ES-I3 (cell line): Measurements from ENCODE around the gene TRAF5.
"Not testable (repeated sequence)": the region's sequence is repeated elsewhere in the genome, so short reads cannot be mapped to it uniquely, and the experiment has no call there.

Experiments used
- H3K36me3 ChIP-seq: 2 replicates; pipeline ENCODE4 v1.6.1; 2013; ENCODE audit warnings: mild to moderate bottlenecking, low read length, control low read depth, moderate library complexity; ENCODE audit not compliant: insufficient read depth
- H3K4me1 ChIP-seq: 2 replicates; pipeline ENCODE4 v1.6.1; 2013; ENCODE audit warnings: mild to moderate bottlenecking, control low read depth, low read length; ENCODE audit not compliant: insufficient read depth
- H3K9ac ChIP-seq: 2 replicates; pipeline ENCODE4 v1.6.1; 2013; ENCODE audit warnings: low read depth, mild to moderate bottlenecking, low read length, moderate library complexity
- H3K9me3 ChIP-seq: 2 replicates; pipeline ENCODE4 v1.6.1; 2013; ENCODE audit warnings: mild to moderate bottlenecking, low read length, moderate library complexity; ENCODE audit not compliant: control insufficient read depth, insufficient read depth

Gene TRAF5

DNA sequence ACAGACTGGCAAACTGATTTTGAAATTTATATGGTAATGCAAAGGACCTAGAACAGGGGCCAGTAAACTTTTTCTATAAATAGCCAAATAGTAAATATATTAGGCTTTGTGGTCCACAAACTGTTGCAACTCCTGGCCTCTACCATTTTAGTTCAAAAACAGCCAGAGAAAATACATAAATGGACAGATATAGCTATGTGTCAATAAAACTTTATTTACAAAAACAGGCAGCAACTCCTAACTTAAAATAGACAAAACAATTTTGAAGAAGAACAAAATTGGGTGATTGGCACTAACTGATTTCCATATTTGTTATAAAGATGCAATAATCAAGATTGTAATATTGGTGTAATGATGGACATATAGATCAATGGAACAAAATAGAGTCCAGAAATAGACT lies 6.7 kb upstream of the TRAF5 start:
- Histone ChIP-seq H3K9ac (no peak overlapping the region), H3K4me1 (no peaks in the 10 kb centered on the region)

DNA sequence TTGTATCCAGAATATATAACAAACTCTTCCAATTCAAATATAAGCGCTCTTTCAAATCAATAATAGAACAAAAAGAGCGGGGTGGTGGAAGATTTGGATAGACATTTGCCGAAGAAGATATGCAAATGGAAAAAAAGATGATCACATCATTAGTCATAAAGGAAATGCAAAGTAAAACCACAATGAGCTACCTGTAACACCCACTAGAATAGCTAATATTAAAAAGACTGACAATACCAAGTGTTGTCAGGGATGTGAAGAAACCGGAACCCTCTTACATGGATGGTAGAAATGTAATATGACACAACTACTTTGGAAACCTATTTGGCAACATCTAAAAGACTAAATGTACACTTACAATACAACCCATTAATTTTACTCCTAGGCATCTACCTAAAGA lies 5.7 kb upstream of the TRAF5 start:
- no peaks in the 10 kb centered on the region for H3K4me1 ChIP-seq
- no peaks in the 10 kb centered on the region for H3K36me3 ChIP-seq
- no peak overlapping the region for H3K9ac ChIP-seq
- no peaks in the 10 kb centered on the region for H3K9me3 ChIP-seq

More for the DNA sequence above, 6.7 kb upstream of the TRAF5 start:
- Histone ChIP-seq H3K36me3 (no peaks in the 10 kb centered on the region), H3K9me3 (no peaks in the 10 kb centered on the region)

DNA sequence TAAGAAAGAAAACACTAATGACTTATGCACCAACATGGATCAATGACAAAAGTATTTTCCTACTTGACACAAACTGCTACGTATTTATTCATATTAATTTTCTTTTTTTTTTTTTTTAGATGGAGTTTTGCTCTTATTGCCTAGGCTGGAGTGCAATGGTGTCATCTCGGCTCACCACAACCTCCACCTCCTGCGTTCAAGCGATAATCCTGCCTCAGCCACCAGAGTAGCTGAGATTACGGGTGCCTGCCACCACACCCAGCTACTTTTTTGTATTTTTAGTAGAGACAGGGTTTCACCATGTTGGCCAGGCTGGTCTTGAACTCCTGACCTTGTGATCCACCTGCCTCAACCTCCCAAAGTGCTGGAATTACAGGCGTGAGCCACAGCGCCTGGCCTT lies 5.0 kb upstream of the TRAF5 start:
- H3K9ac ChIP-seq, H3K9me3 ChIP-seq, H3K36me3 ChIP-seq, H3K4me1 ChIP-seq: not testable (repeated sequence)

DNA sequence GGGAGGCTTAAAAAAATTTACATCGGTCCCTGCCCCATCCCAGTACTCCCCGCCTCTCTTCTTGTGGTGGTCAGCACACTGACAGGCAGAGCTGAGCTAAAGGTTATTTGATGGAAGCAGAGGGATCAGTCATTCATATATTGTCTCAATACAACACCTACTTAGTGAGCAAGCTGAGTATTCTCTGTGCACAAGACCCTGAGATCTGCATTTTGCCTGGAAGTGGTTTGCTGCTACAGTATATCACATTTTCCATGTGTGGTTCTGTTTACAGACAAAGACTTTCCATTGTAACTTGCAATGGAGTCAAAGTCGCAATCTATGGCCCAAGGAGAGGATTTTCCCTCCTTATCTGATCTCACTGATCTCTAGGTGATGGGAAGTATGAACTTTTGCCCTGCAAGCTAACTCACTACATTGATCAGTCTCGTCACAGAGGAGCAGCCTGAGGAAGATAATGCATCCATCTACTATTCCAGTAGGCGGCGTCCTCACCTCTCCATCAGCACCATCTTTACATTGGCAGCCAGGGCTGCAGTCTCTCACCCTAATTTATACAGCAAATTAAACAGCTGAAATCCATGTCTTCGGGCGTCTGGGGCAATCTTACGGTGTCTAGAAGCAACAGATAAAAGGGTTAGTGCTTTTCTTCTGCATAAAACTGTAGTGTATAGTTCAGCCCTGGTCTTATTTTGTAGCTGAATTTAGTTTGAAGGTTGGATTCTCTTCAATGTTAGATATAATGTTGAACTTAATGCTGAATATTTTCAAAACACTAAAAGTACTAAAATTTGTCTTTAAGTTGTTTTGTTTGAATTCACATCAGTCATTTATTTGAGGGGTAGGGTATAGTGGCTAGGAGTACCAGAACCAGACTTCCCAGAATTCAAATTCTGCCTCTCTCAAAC lies 3.2 kb upstream of the TRAF5 start:
- Histone ChIP-seq H3K9ac (no peak overlapping the region), H3K36me3 (no peaks in the 10 kb centered on the region), H3K4me1 (no peaks in the 10 kb centered on the region), H3K9me3 (no peaks in the 10 kb centered on the region)

DNA sequence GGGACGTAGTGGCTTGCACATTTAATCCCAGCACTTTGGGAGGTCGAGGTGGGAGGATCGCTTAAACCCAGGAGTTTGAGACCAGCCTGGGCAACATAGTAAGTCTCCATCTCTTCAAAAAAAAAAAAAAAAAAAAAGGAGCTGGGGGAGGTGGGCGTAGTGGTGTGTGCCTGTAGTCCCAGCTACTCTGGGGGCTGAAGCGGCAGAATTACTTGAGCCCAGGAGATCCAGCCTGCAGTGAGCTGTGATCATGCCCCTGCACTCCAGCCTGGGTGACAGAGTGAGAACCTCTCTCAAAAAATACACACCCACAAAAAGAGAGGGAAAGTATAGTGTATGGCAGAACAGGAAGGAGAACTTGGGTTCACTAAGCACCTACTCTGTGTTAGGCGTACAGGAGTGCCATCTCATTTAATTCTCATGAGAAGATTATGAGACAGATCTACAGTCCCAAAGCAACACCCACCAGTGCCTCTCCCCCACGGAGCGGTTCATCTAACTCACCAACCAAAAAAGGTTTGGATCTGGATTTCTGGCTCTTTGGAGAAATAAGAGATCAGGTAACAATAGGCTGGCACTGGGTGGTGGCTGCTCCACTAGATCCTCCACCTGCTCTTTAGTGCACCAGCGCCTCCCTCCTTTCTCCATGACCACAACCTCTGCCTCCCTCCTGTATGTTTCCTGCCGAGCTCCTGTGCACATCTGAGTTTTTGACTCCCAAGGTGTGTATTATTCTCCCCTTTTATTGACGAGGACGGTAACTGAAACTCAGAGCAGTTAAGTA lies 1.4 kb upstream of the TRAF5 start:
- H3K4me1 ChIP-seq: peaks cover 7% of the 10 kb centered on the region; the same call in 1 of the 2 replicates

DNA sequence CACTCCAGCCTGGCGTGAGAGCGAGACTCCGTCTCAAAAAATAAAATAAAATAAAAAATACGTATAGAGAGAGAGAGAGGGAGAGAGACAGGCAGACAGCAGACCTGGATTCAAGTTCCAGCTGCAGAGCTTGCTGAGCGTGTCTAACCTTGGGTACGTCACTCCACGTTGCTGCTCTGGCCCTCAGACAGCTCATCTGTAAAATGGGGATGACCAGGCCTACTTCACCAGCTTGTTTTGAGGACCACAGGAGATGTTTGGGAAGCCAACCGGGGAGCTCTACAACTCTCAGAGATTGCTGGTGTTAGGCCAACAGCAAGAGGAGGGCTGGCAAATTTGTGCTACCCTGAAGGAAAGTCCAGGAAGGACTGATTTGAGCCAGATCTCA lies 499 bp upstream of the TRAF5 start:
- Histone ChIP-seq H3K36me3 (no peaks in the 10 kb centered on the region), H3K9me3 (no peaks in the 10 kb centered on the region), H3K9ac (peak overlapping the region; percentile 52; the same call in 1 of the 2 replicates), H3K4me1 (peaks cover 15% of the 10 kb centered on the region)

More for the DNA sequence above, 1.4 kb upstream of the TRAF5 start:
- Histone ChIP-seq H3K9me3 (no peaks in the 10 kb centered on the region), H3K36me3 (no peaks in the 10 kb centered on the region), H3K9ac (no peak overlapping the region)

DNA sequence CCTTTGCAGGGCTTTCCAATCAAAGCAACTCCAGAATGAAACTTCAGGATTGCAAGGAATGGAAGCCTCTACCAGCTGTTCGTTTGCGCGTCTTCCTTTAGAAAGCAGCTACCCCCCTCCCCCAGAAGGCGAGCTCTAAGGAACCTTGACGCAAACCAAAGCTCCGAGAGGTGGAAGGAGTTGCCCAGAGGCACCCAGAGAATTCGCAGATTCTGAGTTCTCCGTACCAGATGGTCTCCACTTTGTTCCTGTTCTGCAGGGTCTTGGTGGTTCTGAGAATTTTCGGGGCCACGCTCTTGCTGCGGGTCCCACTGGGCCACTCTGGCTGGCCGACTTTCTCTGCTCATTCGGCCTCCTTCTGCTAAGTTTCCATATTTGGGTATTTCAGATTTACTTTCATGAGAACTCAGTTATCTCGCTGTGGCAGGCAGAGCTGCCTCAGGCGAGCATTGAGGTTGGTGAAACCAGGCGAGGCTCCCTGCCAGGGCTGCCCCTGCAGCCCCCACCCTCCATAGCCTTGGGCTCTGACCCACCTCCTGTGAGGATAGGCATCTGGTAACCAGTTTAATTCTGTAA lies 801 bp downstream of the TRAF5 start:
- Histone ChIP-seq H3K9ac (peak overlapping the region; percentile 52), H3K9me3 (no peaks in the 10 kb centered on the region), H3K36me3 (no peaks in the 10 kb centered on the region), H3K4me1 (peaks cover 20% of the 10 kb centered on the region)

DNA sequence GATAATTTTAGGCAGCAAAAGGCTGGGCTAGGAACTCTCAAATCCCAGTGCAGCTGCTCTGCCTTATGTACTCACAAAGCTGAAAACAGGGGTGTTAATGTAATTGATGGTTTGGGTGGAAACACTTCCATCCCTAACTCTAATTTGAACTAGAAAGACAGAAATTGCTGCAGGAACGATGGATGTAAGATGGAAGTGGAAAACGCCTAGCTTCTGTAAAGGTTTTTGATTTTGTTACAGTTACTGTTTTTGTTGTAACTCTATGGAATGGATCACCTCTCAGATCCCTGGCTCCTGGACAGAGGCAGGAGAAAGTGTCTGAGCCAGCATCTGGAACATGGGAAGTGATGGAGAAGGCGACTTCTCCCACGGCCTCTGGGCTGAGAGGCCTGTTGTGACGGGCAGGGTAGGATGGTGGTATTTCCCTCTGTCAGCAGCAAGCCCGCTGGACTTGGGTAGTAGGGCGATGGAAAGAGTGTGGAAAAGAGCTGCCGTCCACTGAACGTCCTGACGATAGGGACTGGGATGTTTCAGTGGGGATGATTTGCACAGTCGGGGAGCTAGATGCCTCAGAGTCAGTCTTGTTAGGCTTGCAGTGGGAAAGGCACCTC lies 1.6 kb downstream of the TRAF5 start:
- H3K9ac ChIP-seq: no peak overlapping the region
- peaks cover 22% of the 10 kb centered on the region for H3K4me1 ChIP-seq

DNA sequence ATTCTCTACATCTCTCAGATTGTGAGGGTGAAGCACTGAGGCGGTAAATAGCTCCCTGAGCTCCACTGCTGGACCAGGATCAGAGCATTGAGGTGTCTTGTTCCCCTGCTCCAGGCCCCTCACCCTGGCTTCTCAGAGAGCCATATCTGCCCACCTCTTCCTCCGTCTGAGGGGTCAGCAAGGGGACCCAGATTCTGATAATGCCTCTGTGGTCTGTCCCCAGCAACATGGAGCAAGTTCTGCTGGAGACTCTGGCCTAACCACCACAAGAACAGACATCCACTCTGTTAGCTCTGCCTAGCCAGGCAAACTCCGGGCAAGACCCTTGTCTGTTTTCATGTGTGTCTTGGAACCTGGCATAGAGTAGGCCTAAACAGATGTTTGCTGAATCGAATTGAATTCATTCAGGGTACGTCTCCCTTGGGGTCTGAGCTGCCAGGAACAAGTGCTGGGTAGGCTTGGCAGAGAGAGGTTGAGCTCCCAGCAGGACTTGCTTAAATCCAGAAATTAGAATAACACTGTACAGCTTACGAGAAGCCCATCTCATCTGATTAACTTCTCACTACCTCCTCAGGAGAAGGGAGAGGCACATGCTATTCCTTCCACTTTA lies 2.3 kb downstream of the TRAF5 start:
- Histone ChIP-seq H3K4me1 (peaks cover 22% of the 10 kb centered on the region), H3K9me3 (no peaks in the 10 kb centered on the region), H3K36me3 (no peaks in the 10 kb centered on the region), H3K9ac (no peak overlapping the region)

More for the DNA sequence above, 1.6 kb downstream of the TRAF5 start:
- Histone ChIP-seq H3K36me3 (no peaks in the 10 kb centered on the region), H3K9me3 (no peaks in the 10 kb centered on the region)

DNA sequence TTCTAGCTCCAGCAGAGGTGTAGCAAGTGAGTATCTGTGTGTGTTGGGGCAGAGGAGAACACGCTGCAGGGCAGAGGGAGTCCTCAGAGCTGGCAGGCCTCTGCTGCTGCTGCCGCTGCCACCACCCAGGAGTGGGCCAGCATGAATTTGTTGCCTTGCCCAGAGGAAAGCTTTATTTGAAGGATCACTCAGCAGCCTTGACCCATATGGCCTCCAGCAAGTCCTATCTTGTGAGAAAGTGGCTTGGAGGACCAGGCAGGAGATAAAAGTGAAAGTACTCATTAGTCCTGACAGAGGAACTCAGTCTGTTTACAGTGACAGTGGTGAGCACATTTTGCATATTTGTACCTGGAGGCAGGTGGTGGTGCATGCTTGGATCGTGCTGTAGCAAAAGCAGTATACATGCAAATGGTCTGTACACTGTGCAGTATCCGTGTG lies 3.1 kb downstream of the TRAF5 start:
- no peak overlapping the region for H3K9ac ChIP-seq
- no peaks in the 10 kb centered on the region for H3K36me3 ChIP-seq
- H3K9me3 ChIP-seq: no peaks in the 10 kb centered on the region
- H3K4me1 ChIP-seq: peaks cover 22% of the 10 kb centered on the region

DNA sequence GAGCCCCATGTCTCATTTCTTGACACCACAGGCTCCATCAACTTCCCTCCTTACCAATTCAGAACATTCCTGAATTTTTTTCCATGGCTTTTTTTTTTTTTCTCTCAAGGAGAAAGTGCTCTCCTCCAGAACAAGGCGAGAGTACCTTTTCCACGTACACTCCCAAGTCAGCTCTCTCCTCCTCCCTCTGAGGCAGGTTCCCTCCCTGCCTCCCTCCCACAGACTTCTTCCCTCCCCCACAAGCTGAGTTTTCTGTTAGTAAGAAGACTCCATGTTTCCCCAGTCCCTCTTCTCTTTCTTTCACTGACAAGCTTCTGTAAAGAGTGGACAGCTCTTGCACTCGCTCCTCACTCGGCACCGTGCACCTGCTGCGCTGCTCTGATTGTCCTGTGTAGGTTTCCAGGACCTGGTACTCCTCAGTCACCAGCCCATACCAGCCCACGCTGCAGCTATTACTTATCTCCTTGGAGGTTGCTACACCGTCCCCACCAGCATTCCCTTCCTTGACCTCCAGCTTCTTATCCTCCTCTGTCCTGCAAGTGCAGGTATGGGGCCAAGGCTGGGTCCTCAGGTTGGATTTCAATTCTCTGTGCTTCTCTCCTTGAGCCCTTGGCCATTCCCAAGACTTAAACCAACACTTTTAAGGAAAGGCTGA lies 3.8 kb downstream of the TRAF5 start:
- no peaks in the 10 kb centered on the region for H3K36me3 ChIP-seq
- no peak overlapping the region for H3K9ac ChIP-seq
- peaks cover 22% of the 10 kb centered on the region for H3K4me1 ChIP-seq
- no peaks in the 10 kb centered on the region for H3K9me3 ChIP-seq

DNA sequence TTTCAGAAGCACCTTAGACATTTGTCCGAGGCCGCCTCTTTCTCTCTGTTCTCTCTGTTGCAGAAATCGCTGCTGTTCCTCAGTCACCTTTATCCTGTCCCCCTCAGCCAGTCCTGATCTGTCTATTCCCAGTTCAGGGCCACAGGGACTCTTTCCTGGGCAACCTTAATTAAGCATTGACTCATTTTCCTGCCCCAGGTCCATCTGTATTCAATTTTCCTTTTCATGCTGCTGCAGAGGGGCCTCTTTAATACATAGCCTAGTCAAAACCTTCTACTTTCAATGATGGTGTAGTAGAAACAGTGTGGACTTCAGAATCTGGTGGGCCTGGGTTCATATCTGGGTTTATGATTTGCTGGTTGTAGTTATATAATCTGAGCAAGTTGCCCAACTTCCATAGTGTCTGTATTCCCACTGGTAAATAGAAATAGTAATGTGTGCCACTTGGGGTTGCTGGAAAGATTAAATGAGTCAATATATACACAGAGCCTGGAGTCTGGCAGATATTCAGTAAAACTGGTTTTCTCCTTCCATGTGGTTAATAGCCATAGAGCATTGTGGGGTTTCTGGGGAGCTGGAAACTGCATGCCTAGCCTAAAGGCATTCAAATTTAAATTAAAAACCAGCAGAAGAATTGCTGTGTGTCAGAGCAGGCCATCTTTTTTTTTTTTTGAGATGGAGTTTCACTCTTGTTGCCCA lies 4.5 kb downstream of the TRAF5 start:
- Histone ChIP-seq H3K9ac (no peak overlapping the region), H3K9me3 (no peaks in the 10 kb centered on the region), H3K36me3 (no peaks in the 10 kb centered on the region), H3K4me1 (peaks cover 30% of the 10 kb centered on the region)

DNA sequence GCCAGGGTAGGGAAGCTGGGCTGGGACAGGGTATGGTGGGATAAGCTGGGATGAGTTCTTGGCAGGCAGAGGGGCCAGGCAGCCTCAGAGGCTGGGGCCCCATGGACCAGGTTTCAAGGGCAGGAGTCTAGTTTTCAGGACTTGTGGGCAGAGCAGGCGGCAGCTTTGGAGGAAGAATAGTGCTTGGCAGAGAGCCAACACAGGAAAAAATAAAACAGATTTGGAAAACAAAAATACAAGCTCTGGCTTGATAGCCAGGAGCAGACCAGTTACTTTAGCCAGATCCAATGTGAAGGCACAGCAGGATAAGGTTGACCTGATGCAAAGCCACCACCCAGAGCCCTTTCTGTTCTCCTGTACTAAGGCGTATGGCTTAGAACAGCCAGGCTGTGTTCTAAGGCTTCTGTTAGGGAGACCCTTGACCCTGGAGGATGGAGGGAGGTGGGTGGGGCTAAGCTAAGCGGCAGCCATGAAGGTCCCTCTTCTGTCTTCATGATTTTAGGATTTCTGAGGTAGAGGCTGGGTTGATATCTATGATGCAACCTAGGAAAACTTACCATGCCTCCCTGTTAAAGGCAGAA lies 5.5 kb downstream of the TRAF5 start:
- no peak overlapping the region for H3K9ac ChIP-seq
- H3K36me3 ChIP-seq: no peaks in the 10 kb centered on the region
- H3K9me3 ChIP-seq: no peaks in the 10 kb centered on the region
- H3K4me1 ChIP-seq: peaks cover 30% of the 10 kb centered on the region
